Tibial nerve (tissue), 4 donors: Measurements from ENCODE around the gene AK3. TPM values are rescaled to one million over a fixed set of nuclear protein-coding genes. Genes with fewer than 3 reads are reported as not detected.

Source experiments
- DNase-seq, 2 donors: peaks; one replicate each; pipeline ENCODE4 v3.0.0-alpha.2; 2019; ENCODE audit warnings: low spot score in 2 of 2
- H3K27ac ChIP-seq, 4 donors: fragments of 200-600 bp; sonication (generic) in 3 of 4; one replicate each; pipeline ENCODE4 v1.5.1; 2017 to 2019; ENCODE audit warnings: mild to moderate bottlenecking in 1 of 4
- H3K27me3 ChIP-seq, 2 donors: fragments of 200-600 bp; sonication (generic) in 1 of 2; one replicate each; pipeline versions ENCODE4 v1.5.1 to v1.6.0; 2017 to 2019
- H3K36me3 ChIP-seq, 3 donors: fragments of 200-600 bp; sonication (generic); one replicate each; pipeline ENCODE4 v1.5.1; 2018 to 2019
- H3K4me1 ChIP-seq, 4 donors: fragments of 200-600 bp; sonication (generic) in 3 of 4; one replicate each; pipeline ENCODE4 v1.5.1; 2017 to 2019
- H3K4me3 ChIP-seq, 4 donors: fragments of 200-600 bp; sonication (generic) in 3 of 4; one replicate each; pipeline ENCODE4 v1.5.1; 2017 to 2019; ENCODE audit warnings: mild to moderate bottlenecking in 1 of 4, moderate library complexity in 1 of 4
- H3K9me3 ChIP-seq, 4 donors: fragments of 200-600 bp; sonication (generic) in 3 of 4; one replicate each; pipeline ENCODE4 v1.5.1; 2017 to 2019
- CTCF ChIP-seq, 5 experiments: fragments of 200-600 bp in 3 of 5; fragments of 450-650 bp in 2 of 5; sonication (generic) in 3 of 5; IDR thresholded peaks; one replicate each; pipeline ENCODE4 v1.5.1; 2016 to 2019; ENCODE audit warnings: antibody characterized with exemption in 5 of 5, mild to moderate bottlenecking in 3 of 5, moderate library complexity in 2 of 5
- EP300 ChIP-seq, 2 donors: sonication (generic); formaldehyde crosslinking; IDR thresholded peaks; one replicate each; pipeline ENCODE4 v1.6.1; 2017; ENCODE audit warnings: antibody characterized with exemption in 2 of 2, mild to moderate bottlenecking in 1 of 2
- POLR2A ChIP-seq, 2 donors: fragments of 450-650 bp; IDR thresholded peaks; one replicate each; pipeline ENCODE4 v1.6.1; 2017; ENCODE audit warnings: antibody characterized with exemption in 2 of 2, mild to moderate bottlenecking in 2 of 2, moderate library complexity in 2 of 2
- WGBS, 2 donors: methylation state at CpG; one replicate each; pipeline ENCODE4 v1.1.5; 2018; 5-methylcytosine and 5-hydroxymethylcytosine counted together
- total RNA-seq, 4 donors: library from RNA; depleted of rRNA; stranded (reverse); fragments of >200 nt; gene quantifications; one replicate each; pipeline ENCODE4 v1.1.0, GENCODE V29; 2016

AK3 gene
- total RNA-seq, 4 donors from 2014 or later: 70.2 to 97.5 (median 93.4) TPM

GRCh38 chr9:4713849-4714248 lies 27.2 kb downstream of the AK3 start:
- TF ChIP-seq CTCF (IDR thresholded peaks at IDR 0.05) (no peak), EP300 (IDR thresholded peaks at IDR 0.05) (no peak), POLR2A (IDR thresholded peaks at IDR 0.05) (no peak)
- no peak overlapping the region for H3K27ac ChIP-seq
- H3K36me3 ChIP-seq: peaks cover 0 to 61% (median 10%) of the 10 kb centered on the region in 3 donors
- no peaks in the 10 kb centered on the region for H3K4me1 ChIP-seq
- no peak for DNase-seq
- no peak overlapping the region for H3K4me3 ChIP-seq
- no peaks in the 10 kb centered on the region for H3K9me3 ChIP-seq
- 54 to 66% methylated on average over 7 of the region's 7 CpGs for WGBS, 2 donors
- H3K27me3 ChIP-seq: no peaks in the 10 kb centered on the region

GRCh38 chr9:4709380-4709779 lies 31.6 kb downstream of the AK3 start:
- H3K27me3 ChIP-seq: no peaks in the 10 kb centered on the region
- H3K4me3 ChIP-seq: no peak overlapping the region
- peaks cover 0 to 57% (median 0%) of the 10 kb centered on the region in 3 donors for H3K36me3 ChIP-seq
- H3K4me1 ChIP-seq: no peaks in the 10 kb centered on the region
- DNase-seq: no peak
- no peaks in the 10 kb centered on the region for H3K9me3 ChIP-seq
- no peak overlapping the region for H3K27ac ChIP-seq
- TF ChIP-seq EP300 (IDR thresholded peaks at IDR 0.05) (no peak), POLR2A (IDR thresholded peaks at IDR 0.05) (no peak), CTCF (IDR thresholded peaks at IDR 0.05) (no peak)

- 74 to 79% methylated on average over 4 of the region's 4 CpGs for WGBS, 2 donors
- no peak for DNase-seq
- Histone ChIP-seq H3K27me3 (no peaks in the 10 kb centered on the region), H3K4me3 (no peak overlapping the region), H3K27ac (no peak overlapping the region), H3K9me3 (no peaks in the 10 kb centered on the region), H3K36me3 (peaks cover 0 to 73% (median 0%) of the 10 kb centered on the region in 3 donors), H3K4me1 (no peaks in the 10 kb centered on the region)
- TF ChIP-seq POLR2A (IDR thresholded peaks at IDR 0.05) (no peak), CTCF (IDR thresholded peaks at IDR 0.05) (no peak), EP300 (IDR thresholded peaks at IDR 0.05) (no peak)
Observed at GRCh38 chr9:4706971-4707622, 33.9 kb downstream of the AK3 start.

GRCh38 chr9:4706021-4706420 lies 35.0 kb downstream of the AK3 start:
- TF ChIP-seq EP300 (IDR thresholded peaks at IDR 0.05) (no peak), CTCF (IDR thresholded peaks at IDR 0.05) (no peak), POLR2A (IDR thresholded peaks at IDR 0.05) (no peak)
- H3K4me1 ChIP-seq: no peaks in the 10 kb centered on the region
- 66 to 67% methylated on average over 2 of the region's 2 CpGs for WGBS, 2 donors
- DNase-seq: no peak
- H3K27me3 ChIP-seq: no peaks in the 10 kb centered on the region
- H3K9me3 ChIP-seq: no peaks in the 10 kb centered on the region
- H3K4me3 ChIP-seq: no peak overlapping the region
- H3K27ac ChIP-seq: no peak overlapping the region
- peaks cover 0 to 77% (median 0%) of the 10 kb centered on the region in 3 donors for H3K36me3 ChIP-seq

GRCh38 chr9:4704129-4704528 lies 36.9 kb downstream of the AK3 start:
- WGBS, 2 donors: 91 to 93% methylated on average over 2 of the region's 2 CpGs

More at GRCh38 chr9:4704129-4704528, 36.9 kb downstream of the AK3 start:
- TF ChIP-seq CTCF (IDR thresholded peaks at IDR 0.05): no peak
- TF ChIP-seq EP300 (IDR thresholded peaks at IDR 0.05): no peak
- no peak for TF ChIP-seq POLR2A (IDR thresholded peaks at IDR 0.05)
- no peaks in the 10 kb centered on the region for H3K9me3 ChIP-seq
- DNase-seq: no peak
- no peak overlapping the region for H3K4me3 ChIP-seq
- no peaks in the 10 kb centered on the region for H3K4me1 ChIP-seq
- H3K36me3 ChIP-seq: peaks cover 0 to 66% (median 0%) of the 10 kb centered on the region in 3 donors
- H3K27ac ChIP-seq: no peak overlapping the region
- H3K27me3 ChIP-seq: no peaks in the 10 kb centered on the region
